Testis (tissue), 2 donors: ENCODE measurements around the gene RTL1.

Experiments
- POLR2A ChIP-seq: fragments of 450-650 bp; IDR thresholded peaks from one replicate; pipeline ENCODE4 v1.6.1; 2017; ENCODE audit warnings: antibody characterized with exemption, mild to moderate bottlenecking, moderate library complexity
- TF ChIP-seq, protein P1 (sequence below), 3 experiments: fragments of 450-650 bp in 2 of 3; fragments of 200-600 bp in 1 of 3; sonication (generic) in 1 of 3; IDR thresholded peaks; one replicate each; pipeline ENCODE4 v1.5.1; 2016 to 2019; ENCODE audit warnings: antibody characterized with exemption in 3 of 3, mild to moderate bottlenecking in 2 of 3, moderate library complexity in 1 of 3

DNA sequence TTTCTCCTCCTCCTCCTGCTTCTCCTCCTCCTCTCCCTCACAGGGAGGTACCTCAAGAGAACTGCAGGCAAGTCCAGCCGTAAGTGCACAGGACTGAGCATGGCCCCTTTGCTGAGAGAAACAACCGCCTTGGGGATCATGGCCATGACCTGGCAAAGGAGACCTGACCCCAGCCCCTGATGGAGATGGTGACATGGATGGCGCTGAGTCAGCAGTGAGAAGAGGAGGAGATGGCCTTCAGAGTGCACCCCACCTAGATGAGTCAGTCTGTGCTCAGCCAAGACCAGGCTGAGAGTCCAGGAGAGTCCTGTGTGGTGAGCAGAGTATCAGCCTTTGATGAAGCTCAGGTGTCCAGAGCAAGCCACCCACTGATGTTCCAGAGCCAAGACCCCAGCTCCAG lies 41.2 kb downstream of the RTL1 start:
- TF ChIP-seq, protein P1, sequence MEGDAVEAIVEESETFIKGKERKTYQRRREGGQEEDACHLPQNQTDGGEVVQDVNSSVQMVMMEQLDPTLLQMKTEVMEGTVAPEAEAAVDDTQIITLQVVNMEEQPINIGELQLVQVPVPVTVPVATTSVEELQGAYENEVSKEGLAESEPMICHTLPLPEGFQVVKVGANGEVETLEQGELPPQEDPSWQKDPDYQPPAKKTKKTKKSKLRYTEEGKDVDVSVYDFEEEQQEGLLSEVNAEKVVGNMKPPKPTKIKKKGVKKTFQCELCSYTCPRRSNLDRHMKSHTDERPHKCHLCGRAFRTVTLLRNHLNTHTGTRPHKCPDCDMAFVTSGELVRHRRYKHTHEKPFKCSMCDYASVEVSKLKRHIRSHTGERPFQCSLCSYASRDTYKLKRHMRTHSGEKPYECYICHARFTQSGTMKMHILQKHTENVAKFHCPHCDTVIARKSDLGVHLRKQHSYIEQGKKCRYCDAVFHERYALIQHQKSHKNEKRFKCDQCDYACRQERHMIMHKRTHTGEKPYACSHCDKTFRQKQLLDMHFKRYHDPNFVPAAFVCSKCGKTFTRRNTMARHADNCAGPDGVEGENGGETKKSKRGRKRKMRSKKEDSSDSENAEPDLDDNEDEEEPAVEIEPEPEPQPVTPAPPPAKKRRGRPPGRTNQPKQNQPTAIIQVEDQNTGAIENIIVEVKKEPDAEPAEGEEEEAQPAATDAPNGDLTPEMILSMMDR (IDR thresholded peaks at IDR 0.05) = no peak
- TF ChIP-seq POLR2A = no peak
